ENCODE data around the gene TALDO1.

The TALDO1 gene

DNA sequence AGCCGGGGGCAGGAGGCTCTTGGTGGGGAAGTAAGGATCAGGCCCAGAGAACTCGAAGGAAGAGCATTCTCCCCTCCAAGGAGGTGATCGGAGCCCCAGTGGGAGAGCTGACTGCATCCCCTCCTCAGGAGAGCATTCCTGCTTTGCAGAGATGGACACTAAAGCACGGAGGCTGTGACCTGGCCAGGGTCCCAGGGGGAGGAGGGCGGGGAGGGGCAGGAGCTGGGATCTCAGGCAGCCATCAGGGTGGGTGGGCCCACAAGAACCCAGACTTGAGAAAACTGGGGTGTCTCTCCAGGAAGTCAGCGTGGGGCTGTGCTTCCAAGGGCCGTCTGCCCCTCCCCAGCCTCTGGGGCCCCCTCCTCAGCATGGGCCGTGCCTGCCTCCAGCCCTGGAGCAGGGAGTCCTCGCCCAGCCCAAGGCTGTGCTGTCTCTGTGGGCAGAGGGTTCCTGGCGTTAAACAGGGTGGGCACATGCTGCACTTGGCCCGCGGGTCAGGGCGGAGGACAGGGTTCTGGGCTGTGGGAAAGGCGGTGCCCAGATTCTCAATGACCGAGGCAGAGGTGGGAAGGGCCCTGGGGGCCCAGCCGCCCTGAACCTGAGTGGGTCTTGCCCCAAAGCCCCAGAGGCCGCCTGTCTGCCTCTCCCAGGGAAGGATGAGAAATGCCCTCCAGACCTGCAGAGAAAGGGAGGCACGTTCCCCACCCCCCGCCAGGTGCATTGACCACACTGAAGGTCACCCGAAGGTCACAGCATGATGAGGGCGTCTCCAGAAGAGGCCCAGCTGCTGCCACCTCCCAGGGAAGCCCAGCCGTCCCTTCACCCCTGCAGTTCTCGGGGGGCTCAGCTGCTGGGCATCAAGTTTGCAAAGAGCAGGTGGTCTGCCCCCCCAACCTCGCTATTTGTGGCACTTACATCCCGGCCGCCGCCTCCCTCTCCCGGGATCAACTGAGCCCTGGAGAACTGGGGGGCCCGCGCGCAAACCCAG, 42.0 kb downstream of the TALDO1 start:
- DNase-seq, result no peak

DNA sequence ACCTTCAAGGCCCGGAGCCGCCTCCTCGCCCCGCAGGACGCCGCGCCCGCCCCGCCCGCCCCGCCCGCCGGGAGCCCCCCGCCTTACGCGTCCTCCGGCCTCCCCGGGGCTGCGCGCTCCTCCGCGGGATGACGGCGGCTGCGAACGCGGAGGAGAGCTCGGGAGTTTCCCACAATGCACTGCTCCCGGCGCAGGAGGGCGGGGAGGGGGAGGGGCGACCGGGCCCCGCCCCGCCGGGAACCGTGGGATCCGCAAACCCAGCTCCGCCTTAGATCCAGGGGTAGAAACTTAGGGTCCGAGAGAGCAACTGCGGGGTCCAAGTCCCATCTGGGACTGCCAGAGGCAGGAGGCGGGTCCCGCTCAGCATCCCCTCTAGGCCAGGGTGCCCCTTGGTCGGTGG, 42.7 kb downstream of the TALDO1 start, which contains the start of gene CEND1:
CEND1 (minus strand) TSS at position 148 of the 400 bp plus-strand sequence. CDS start 1,514 bp downstream, outside the sequence.
- DNase-seq, result no peak

DNA sequence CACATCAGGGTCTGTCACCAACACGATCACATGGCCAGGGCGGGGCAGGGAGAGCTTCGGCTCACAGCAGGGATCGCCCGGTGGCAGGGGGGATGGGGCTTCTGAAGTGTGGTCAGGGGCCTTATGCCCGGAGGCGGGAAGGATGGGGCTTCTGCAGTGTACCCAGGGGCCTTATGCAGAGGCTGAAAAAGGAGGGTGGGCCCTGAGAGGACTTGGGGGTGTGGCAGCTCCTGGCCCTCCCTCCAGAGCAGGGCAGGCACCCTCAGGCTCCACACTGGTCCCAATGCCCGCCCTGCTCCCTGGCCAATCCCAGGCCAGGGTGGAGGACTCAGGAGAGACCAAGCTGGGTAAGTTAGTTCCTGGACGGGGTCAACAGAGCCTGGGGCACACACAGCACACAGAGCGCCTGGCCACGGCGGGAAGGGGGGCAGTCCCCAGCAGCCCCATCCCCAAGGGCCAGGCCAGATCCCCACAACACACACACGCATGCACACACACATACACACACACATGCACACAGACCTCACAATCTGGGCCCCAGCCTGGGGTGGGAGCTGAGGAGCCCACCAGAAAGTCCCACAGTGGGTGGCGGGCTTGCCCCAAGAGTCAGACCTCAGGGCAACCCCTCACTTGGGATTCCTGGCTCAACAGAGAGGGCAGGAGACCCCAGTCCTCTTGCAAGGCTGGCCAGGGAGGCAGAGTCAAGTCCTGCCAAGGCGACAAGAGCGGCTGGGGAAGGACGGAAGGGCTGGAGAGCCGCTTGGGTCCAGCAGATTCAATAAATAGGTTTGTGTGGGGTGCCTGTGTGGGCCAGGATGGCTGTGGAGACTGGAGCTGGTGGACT, 43.7 kb downstream of the TALDO1 start:
- peak; percentile 14 for DNase-seq

DNA sequence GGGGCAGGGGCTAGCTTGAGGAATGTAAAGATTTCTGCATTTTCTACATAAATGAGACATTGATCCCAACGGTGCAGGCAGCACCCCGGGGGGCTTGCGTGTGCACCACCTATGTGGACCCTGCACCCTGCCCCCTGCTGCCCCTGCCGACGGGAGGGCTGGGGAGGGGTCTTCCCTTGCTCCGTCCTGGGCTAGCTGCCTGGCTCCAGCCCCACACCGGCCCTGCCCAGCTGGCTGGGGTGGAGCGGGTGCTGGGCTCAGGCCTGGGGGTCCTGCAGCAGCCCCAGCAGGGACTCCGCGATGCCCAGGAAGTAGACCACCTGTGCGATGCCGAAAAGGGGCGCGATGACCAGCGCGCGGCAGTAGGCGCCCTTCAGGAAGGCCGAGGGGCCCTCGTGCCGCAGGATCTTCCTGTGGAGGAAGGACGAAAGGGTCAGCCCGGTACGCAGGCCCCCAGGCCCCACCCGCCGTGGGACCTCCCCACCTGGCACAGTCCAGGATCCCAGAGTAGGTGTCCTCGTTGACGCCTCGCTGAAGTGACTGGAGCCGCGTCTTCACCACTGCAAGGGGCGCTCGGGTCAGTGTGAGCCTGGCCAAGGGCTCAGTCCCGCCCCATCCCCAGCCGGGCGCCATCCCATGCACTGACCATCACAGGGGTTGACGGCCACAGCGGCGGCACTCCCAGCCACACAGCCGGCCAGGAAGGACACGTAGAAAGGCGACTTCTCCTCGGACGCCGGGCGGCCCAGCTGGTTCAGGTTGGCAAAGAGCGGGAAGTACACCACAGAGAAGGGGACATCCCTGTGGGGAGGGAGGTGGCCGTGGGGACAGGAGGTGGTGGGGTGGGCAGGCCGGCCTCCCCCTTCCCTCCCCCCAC, 44.6 kb downstream of the TALDO1 start:
- DNase-seq, result no peak

DNA sequence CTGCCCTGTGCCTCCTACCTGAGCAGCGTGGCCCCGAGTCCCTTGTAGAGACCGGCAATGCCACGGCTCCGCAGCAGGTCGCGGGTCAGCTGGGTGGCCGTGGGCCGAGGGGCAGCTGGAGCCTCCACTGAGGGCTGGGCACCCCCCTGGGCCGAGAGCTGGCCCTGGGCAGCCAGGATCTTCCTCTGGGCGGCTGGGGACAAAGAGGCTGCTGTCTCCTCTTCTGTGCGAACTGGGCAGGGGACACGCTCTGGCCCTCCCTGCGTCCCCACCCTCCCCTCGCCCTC, 45.2 kb downstream of the TALDO1 start:
- DNase-seq, result no peak

DNA sequence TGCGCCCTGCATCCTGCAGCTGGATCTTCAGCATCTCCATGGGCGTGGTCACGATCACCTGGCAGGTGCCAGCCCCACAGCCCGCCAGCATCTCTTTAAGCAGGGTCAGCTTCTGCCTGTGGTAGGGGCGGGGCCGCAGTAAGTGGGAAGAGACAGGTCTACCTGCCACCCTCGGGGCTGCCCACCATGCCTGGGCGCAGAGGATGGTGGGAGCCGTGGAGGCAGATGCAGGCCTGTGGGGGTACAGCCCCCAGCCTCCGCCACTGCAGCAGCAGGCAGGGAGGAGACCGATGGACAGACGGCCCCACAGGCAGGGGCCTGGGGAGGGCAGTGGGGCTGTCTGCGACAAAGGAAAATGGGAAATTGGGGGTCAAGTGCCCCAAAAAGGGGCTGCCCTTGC, 45.6 kb downstream of the TALDO1 start:
- no peak for DNase-seq

DNA sequence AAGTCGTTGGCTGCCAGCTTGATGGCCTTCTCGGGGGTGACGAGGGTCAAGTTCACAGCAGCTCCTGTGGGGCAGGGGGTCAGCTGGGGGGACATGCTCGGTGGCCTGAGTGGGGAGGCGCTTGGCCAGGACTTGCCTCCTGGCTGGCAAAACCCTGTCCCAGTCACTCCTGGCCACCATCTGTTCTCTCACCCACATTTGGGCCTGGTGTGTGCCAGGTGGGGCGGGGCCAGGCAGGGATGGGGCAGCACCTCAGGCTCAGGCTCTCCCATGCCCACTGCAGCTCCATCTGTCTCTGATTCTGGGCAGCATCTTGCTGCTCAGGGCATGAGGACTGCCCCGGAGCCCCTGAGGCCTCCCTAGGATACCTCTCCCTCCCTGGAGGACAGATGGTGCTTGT, 46.3 kb downstream of the TALDO1 start:
- no peak for DNase-seq

DNA sequence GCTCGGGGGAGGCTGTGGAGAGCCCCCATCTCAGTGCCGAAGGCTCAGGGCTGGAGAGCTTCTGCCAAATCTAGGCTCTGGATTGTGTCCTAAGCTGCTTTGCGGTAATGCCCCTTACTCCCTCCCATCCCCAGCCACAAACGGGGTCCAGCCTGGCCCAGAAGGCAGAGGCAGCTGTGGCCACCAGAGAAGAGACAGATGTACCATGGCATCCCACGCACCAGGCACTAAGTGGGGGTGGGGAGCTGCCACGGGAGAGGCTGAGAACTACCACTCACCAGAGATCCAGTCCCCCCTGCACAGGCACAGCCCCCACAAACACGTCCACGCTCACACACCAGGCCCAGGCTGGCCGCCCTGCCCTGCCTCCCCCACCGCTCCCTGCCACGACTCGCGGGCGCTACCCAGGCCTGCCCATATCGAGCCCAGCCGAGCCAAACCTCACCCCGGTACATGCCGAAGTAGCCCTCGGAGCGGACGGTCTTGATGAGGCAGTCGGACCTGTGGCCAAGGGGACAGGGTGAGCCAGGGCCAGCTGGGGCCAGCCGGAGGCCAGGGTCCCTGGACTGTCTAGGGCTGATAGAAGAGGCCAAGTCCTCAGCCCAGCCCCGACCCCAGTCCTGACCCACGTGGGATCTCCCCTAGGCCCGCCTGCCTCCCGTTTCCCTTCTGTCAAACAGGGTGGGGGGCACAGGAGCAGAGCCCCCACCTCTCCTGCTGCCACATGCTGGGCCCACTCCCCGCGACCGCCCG, 46.9 kb downstream of the TALDO1 start:
- no peak for DNase-seq

DNA sequence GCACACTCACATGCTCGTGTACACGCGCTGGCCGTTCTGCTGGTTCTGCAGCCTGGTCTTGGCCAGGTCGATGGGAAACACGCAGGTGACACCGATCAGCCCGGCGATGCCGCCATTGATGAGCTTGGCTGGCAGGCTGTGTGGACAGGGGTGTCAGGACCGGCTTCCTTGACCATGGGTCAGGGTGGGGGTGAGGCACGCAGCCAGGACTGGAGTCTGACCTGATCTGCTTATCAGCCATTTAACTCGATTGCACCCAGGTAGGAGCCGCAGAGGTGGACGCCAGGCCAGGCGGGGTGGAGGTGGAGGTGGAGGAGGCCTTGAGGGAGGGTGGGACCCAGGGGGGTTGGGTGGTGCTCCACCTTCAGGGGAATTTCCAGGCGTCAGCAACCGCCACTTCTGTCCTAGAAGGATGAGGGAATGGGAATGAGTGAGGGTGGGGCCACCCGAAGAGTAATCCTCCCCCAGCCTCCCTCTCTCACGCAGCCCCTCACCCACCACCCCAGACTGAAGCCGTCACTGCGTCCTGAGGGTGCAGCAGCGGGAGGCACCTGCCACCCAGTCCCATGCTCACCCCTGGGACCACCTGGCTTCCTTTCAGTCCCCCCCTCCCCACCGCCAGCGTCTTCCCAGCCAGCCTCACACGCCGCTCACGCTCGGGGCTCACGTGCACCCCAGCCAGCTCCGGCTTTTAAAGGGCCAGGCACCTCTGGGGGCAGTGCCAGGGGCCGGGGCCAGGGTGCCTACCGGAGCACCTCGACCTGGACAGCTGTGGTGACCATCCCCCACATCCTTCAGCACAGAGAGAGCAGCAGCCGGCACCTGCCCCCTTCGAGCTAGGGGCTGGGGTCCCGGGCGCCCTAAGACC, 47.7 kb downstream of the TALDO1 start:
- no peak for DNase-seq

DNA sequence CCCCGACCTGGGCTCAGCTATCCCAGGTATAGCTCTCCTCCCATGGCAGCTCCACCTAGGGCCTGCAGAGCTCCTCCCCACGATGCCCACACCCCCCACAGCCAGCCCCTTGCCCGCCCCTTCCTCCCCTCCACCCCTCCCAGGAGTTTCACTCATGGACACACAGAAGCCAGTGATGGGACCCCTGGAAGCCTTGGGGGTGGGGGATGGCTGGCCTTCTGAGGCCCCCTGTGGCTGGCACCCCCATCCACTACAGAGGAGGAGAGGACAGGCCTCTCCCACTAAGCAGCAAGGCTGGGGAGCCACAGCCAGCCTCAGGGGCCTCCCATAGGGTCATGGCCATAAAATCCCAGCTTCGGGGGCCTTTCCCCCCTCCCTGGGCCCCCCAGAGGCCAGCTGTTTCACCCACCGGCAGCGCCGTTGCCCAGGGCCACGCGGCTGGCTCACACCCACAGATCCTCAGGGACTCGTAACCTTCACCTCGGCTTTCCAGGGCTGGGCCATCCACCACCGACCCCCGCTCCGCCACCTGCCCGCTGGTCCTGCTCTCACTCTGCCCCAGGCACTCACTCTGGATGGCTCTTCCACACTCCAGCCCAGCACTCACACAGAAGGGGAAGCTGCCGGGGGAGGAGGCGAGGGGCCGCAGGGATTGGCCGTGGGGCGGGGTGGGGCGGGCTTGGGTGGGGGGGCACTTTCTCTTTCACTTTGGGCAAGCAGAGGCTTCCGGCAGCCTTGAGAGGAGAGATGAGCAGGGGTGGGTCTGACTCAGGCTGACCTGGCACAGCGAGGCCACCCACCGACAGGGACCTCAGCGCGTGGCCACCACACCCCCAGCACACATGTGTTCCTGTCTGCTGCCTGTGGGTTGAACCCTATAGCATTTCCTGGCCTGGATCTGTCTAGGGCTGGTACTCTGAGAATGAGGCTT, 48.6 kb downstream of the TALDO1 start:
- DNase-seq, result peak; percentile 76

DNA sequence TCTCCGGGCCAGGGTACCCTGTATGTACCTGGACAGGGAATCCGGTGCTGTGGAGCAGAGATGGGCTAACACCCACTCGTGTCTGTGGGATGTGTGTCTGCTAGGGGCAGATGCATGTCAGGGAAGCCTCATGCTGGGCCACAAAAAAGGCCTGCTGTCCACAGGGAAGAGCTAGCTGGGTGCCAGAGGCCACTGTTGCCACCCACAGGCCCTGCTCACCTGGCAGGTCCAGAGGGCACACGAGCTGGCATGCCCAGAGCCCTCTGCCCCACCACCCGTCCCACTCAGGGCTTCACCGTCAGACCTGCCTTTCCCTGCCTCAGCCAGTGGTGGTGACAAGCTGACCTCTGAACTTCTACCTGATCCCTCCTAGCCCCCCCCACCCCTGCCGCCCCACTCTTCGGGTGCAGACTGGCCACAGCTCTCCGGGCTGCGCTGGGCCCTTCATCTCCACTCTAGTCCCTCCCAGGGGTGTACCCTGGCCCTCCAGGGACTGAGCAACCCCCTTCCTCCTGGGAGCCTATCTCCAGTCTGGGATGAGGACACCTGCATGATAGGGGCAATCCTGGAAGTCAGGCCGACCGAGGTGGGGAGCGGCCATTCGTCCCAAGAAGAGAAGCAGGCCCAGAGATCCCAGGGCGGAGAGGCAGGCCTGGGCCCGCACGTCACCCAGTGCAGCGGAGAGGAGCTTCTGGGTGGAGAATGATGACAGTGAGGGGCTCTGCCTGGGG, 49.5 kb downstream of the TALDO1 start:
- DNase-seq, result no peak

DNA sequence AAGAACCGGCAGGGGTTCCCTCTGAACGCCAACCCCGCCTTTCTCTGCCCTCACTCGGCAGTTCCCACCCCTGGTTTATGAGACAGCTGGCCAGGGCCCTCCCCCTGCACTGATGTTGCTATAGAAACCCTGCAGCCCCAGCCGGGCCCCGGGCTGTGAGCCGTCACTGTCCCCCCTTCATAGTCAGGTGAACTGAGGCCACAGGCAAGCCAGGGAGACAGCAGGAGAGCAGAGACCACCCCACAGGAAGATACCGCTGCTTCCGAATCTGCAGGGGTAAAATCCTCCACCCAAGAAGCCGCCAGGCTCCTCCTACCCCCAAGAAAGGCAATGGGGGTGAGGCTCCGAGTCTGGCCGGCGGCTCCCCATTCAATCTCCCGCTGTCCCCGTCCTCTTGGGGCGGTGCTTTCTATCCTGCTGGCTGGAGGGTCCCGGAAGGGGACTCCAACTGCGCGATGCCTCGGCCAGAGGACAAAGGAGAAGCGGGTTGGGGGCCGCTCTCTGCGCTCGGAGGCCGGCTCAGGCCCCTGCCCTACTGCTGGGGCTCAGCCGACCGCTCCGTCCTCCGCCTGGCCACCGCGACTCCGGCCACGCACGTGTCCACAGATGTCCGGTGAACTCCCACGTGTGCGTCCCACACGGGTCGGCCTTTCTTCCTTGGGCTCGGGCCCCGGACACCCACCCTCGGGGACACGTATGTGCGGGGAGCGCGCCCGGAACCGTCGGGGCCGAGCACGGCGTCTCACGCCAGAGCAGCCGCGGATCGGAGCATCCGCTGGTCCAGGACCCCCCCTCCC, 50.2 kb downstream of the TALDO1 start:
- DNase-seq, result peak; percentile 67

DNA sequence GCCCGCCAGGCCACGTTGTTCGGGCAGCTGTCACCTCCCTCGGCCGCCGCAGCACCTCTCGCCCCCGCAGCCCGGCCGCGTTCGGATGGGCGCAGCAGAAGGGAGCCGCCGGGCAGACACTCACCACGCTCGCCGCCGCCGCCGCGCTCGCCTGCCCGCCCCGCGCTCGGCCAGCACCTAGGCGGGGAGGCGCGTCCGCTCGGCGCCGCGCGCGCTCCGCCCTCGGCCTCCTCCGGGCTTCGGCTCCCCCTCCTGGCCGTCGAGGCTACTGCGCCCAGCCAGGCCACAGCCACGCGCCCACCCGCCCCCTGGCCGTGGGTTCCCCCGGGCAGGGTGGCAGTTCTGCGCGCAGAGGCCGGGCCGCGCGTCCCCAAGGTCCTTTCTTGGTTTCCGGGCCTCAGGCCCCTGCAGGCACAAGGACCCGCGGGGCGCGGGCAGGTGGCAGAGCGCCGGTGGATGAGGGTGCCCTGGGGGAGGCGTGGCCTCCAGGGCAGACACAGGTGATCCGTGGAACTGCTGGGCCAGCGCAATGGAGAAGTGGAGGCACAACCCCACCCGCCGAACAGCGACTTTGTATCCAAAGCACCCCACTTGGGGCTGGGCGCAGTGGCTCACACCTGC, 50.9 kb downstream of the TALDO1 start, which contains the start of gene SLC25A22:
SLC25A22 (minus strand) TSS at position 189 of the 621 bp plus-strand sequence. CDS start 3,275 bp downstream, outside the sequence.
- DNase-seq, result peak; percentile 67

DNA sequence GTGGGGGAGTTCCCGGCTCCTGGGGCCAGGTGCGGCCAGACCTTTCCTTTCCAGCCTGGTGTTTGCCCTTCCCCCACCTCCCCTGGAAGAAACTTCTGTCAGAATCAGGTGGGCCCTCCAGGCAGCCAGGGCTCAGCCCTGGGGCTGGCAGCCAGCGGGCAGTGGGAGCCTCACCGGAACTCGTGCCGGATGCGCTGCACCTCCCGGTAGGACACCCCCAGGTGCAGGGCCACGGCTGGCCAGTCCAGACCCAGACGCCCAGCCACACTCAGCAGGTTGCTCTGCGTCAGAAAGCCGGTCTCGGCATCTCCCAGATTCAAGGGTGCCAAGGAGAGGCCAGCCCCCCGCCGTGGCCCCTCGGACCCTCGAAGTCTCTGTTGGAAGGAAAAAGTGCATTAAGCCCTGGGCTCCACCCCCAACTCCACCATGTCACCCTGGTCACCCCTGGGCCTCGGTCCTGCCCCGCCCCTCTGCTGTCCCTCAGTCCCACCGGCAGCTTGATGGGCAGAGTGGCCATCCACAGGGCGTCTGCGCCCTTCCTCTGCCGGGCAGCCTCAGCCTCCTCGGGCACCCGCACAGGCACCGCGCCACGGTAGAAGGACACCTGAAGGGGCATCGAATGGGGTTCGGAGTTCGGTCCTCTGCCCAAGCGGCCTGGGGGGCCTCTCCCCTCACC, 52.5 kb downstream of the TALDO1 start:
- no peak for DNase-seq

DNA sequence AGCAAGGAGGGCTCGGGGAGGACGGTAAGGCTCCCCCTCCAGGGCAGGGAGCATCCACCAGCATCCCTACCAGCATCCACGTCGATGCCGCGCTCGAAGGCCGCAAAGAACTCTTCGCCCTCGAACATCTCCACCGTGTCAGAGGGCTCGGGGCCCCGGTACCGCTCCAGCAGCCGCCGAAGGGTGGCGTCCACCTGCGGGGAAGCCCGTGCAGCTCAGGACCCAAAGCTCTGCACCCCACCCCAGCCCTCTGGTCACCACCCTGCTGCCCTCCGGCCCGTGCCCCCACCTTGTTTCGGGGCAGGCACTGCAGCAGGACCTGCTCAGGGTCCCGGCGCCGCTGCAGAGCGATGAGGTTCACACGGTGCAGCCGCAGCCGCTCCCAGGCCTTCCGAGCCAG, 53.2 kb downstream of the TALDO1 start:
- DNase-seq, result no peak

DNA sequence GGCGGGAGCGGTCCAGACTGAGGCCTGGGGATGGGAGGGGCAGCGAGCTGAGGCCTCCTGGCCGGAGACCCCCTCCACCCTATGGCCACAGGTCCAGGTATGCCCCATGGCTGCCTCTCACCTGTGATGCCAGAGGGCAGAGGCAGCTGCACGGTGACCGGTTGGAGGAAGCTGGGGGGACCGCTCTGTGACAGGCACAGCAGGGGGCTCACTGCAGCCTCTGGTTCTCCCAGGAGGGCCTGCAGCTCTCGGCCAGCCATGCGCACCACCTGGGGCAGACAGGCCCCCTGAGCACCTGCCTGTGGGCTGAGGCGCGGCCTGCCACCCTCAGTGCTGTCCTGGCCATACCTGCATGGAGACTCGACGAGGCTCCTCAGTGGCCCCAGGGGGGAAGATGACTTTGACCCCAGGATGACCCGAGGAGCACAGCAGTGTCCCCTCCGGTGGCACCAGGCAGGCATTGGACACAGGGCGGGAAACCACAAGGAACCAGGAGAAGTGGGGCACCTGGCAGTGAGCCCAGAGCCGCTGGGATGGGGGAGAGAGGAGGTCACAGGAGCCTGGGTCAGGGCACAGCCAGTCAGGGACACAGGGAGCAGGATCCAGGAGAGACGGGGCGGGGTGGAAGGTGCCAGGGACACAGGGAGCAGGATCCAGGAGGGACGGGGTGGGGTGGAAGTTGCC, 54.0 kb downstream of the TALDO1 start:
- DNase-seq, result no peak
